GM18873 (cell line): ENCODE data around the gene MCF2L.
"Not testable (repeated sequence)": the region's sequence is repeated elsewhere in the genome, so short reads cannot be mapped to it uniquely, and the experiment has no call there.

ENCODE experiments used
- ATAC-seq: cut with Tn5 transposase; IDR thresholded peaks from one replicate; pipeline ENCODE4 v1.9.1; 2021; ENCODE audit warnings: mild to moderate bottlenecking, moderate library complexity, moderate number of reproducible peaks; ENCODE audit not compliant: unreplicated experiment, low FRiP score

The MCF2L gene

GRCh38 chr13:112968910-112969691 lies at the start of gene MCF2L:
Gene MCF2L (plus strand): TSS chr13:112969214. CDS start chr13:112969380, 166 bp downstream.
- no peak for ATAC-seq

- no peak for ATAC-seq
These were observed 45.1 kb upstream of the MCF2L start for GRCh38 chr13:112923962-112924361.

GRCh38 chr13:112924365-112924764 lies 44.6 kb upstream of the MCF2L start:
- ATAC-seq = no peak

DNA sequence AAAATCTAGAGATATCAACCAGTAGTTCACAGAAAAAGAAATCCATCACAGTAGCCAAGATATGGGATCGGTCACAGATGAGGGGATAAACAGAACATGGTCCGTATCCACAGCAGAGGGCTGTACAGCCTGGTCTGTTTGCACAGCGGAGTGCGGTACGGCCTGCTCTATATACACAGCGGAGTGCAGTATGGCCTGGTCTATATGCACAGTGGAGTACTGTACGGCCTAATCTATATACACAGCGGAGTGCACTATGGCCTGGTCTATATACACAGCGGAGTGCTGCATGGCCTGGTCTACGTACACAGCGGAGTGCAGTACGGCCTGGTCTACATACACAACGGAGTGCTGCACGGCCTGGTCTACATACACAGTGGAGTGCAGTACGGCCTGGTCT lies 43.0 kb upstream of the MCF2L start:
- no peak for ATAC-seq

- no peak for ATAC-seq
These were observed 42.0 kb upstream of the MCF2L start for GRCh38 chr13:112926993-112927392.

GRCh38 chr13:112928020-112928971 lies 40.7 kb upstream of the MCF2L start:
- no peak for ATAC-seq

- ATAC-seq = no peak
These were observed 39.8 kb upstream of the MCF2L start for GRCh38 chr13:112928972-112929782.

DNA sequence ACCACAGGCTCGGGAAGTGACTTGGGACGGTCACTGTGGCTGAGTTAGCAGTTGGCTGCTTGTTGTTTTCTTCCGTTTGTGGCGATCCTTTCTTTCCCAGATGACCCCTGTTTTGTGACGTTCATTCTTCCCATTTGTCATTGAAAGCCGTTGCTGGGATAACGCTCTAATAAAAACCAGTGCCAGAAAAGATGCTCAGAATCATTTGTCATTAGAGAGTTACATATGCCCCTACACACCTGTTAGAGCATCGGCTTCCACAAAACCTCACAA lies 39.3 kb upstream of the MCF2L start:
- no peak for ATAC-seq

- ATAC-seq = no peak
These were observed 38.8 kb upstream of the MCF2L start for GRCh38 chr13:112930192-112930591.

DNA sequence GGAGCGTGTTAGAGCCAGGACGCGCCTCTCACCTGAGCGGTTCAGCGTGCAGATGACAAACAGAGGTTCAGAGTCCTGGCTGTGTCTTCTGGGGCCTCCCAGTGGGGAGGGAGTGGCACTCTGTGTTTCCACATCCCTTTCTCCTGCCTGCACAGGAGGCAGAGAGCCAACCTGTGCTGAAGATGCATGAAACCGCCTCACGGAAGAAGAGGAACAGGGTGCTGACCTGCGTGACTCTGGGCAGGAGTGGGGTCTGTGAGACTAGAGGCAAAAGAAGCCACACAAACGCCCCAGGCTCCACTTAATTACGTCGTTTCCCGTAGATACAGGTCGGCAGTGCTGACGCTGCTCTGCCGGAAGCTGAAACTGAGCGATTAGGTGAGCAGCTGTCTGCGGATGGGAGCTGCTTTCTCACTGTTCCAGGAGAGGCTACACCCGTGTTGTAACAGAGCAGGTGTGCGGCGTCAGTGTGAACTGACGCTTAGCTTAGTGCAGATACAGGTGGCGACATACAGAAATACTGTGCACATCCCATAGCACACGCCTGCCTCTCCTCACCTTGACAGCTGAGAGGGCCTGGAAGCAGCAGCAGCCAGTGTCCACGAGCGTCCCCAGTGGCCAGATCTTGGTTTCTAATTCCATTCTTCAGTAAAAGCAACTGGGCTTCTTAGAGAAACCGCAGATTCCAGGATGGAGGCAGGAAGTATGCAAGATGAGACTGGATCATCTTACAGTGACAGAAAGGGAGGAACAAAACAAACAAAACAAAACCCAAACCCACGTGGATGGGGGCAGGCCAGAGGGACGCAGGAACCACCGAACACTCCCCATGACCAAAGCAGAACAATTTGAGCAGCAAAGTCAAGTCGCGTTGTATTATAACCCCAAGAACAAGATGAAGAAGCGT lies 37.7 kb upstream of the MCF2L start:
- no peak for ATAC-seq

GRCh38 chr13:112932971-112933370 lies 36.0 kb upstream of the MCF2L start:
- ATAC-seq = no peak

DNA sequence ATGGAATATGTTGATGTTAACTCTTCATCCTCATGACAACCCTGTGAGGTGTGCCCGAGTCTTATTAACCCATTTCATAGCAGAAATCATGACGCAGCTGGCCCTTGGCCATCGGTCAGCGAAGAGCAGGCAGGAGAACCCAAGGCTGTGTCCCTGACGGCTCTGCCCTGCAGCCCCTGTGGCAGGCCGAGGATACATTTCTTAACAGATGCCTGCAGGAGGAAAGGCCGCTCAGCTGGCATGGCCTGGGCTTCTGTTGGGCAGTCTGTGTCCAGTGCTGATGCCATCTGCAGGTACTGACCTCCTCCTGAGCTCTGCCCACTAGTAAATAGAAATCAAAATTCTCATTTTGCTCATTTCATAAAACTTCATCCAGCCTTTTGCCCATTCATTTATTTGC lies 35.4 kb upstream of the MCF2L start:
- ATAC-seq = no peak

- ATAC-seq = no peak
These were observed 34.9 kb upstream of the MCF2L start for GRCh38 chr13:112934078-112934477.

DNA sequence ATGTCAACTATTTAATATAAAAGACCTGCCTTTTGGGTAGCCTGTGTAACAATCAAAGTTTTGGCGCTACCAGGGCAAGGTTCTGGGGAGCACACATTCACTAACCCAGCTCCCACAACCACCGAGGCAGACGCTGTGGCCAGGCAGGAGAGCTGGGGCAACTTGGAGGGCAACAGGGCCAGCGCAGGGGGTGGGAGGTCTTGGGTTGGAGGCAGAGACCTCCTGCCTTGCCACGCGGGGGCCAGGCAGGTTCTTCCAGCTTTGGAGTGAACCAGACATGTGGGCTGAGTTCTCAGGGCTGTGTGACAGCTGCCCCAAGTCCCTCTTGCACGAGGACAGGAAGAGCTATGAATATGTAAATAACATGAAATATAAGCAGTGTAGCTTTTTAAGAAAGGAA lies 30.3 kb upstream of the MCF2L start:
- no peak for ATAC-seq

DNA sequence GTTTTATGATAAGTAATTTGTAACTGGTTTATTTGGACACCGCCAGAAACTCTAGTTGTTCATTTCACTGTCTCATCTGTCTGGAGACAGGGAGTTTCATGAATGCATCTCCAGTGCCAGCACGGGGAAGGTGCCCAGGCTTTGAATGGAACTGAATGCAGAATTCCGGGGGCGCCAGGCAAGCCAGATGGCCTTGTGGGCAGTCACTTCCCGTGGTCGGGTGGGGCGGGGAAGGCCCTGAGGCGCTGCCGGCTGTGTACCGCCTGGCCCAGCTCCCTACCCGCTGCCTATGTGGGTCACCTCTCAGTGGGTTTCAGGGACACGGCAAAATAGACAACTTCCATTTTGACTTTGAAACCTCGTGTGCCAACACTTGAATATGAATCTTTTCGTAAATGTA lies 28.8 kb upstream of the MCF2L start:
- ATAC-seq = no peak

GRCh38 chr13:112941349-112941748 lies 27.7 kb upstream of the MCF2L start:
- no peak for ATAC-seq

DNA sequence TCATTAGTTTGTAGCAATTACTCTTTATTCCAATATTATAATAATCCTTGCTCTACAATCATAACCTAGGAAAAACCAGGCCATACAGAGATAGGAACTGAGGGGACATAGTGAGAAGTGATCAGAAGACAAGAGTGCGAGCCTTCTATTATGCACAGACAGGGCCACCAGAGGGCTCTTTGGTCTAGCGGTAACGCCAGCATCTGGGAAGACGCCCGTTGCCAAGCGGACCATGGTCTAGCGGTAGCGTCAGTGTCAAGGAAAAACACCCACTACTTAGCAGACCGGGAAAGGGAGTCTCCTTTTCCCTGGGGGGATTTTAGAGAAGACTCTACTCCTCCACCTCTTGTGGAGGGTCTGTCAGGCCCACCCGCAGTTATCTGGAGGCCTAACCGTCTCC lies 27.2 kb upstream of the MCF2L start:
- ATAC-seq = not testable (repeated sequence)

DNA sequence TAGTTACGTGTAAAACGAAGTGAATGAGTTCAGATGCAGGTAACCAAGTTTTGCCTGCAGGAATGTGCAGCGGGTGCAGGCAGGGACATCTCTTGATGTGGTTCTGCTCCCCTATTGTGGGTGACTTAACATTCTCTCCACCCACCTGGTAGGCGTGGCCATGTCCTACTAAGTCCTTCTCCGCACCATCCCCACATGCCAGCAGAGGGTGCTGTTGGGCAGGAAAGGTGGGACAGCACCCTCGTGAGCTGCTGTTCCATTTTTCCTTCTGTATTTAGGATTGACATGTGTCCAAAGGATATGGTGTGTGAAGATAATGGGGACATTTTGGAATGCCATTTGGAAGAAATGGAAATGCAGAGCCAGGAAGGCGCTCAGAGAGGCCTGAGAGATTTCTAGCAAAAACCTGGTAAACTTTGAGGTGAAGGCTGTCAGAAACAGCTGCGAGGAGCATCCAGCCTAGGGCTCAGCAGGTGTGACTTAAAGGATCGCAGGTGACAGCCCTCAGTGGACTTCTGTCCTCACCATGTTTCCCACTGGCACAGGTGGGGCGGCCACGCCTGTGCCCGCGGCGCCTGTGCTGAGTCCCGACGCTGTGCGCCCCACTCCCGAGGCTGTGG lies 26.2 kb upstream of the MCF2L start:
- peak; percentile 91 for ATAC-seq

GRCh38 chr13:112943309-112944125 lies 25.5 kb upstream of the MCF2L start:
- no peak for ATAC-seq
